Heart left ventricle (tissue), 13 donors: Measurements from ENCODE around the gene NDUFAF8.

ENCODE experiments used
- POLR2A ChIP-seq, 2 donors: fragments of 450-650 bp; IDR thresholded peaks; one replicate each; pipeline ENCODE4 v1.6.1; 2017; ENCODE audit warnings: antibody characterized with exemption in 2 of 2, mild to moderate bottlenecking in 2 of 2, moderate library complexity in 2 of 2
- TF ChIP-seq, protein P1 (sequence below), 12 donors: fragments of 200-600 bp; sonication (generic) in 4 of 12; IDR thresholded peaks; one replicate each; pipeline versions ENCODE4 v1.5.0 to v1.8.0; 2018 to 2022; ENCODE audit warnings: antibody characterized with exemption in 12 of 12, mild to moderate bottlenecking in 5 of 12
- donor health status: ischemic (EF 13 %, LVEDD 7.1; RV severe dilation, severe dysfunction).
- donor health status: DM: no; HTN: yes; CAD: no.
- donor health status: DM: no; HTN: no; CAD: no.
- donor health status: ischemic (EF 25% LVEDD 6.9; RV normal size, moderate dysfunction).
- donor health status: ischemic (EF 25% LVEDD 5.7; RV mildly dilated, moderate dysfunction).
- donor health status: ischemic (EF 35%, LVEDD 5.7; RV mildly dilated, moderate dysfunction).
- donor health status: nonischemic (EF 11% LVEDD 7.7; RV severe dilation, severe dysfunction).
- donor health status: DM: yes; HTN: yes; CAD: no.
- donor health status: PGD.
- donor health status: ischemic (EF 29% LVEDD 5.4; RV normal size, mild dysfunction).
- donor health status: nonischemic (EF 23%, LVEDD 6.1; RV moderate dilation, normal function).

DNA sequence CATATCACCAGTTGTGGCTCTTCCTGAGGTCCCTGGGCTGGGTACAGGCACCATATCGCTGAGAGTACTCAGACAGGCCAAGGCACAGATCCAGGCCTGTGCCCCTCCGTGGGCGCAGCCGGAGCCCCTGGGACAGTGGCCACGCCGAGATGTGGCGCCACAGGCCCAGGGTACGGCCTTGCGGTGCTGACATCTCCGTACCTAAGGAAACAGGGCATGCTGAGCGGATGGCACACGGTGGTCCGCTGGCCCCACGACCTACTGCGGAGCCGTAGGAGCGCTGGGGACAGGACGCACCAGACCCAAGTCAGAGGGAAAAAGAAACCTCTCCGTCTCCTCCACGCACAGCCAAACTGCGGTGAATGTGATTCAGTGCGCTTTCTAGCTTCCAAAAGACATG lies 26.5 kb downstream of the NDUFAF8 start:
- TF ChIP-seq, protein P1, sequence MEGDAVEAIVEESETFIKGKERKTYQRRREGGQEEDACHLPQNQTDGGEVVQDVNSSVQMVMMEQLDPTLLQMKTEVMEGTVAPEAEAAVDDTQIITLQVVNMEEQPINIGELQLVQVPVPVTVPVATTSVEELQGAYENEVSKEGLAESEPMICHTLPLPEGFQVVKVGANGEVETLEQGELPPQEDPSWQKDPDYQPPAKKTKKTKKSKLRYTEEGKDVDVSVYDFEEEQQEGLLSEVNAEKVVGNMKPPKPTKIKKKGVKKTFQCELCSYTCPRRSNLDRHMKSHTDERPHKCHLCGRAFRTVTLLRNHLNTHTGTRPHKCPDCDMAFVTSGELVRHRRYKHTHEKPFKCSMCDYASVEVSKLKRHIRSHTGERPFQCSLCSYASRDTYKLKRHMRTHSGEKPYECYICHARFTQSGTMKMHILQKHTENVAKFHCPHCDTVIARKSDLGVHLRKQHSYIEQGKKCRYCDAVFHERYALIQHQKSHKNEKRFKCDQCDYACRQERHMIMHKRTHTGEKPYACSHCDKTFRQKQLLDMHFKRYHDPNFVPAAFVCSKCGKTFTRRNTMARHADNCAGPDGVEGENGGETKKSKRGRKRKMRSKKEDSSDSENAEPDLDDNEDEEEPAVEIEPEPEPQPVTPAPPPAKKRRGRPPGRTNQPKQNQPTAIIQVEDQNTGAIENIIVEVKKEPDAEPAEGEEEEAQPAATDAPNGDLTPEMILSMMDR (IDR thresholded peaks at IDR 0.05): no peak
- TF ChIP-seq POLR2A (IDR thresholded peaks at IDR 0.05): no peak
